Adrenal gland (tissue), 12 donors: ENCODE measurements around the gene DPP6. TPM values are rescaled to one million over a fixed set of nuclear protein-coding genes. Genes with fewer than 3 reads are reported as not detected.

Experiments
- DNase-seq, 7 donors: peaks; one replicate each; pipeline ENCODE4 v3.0.0-alpha.2; 2019 to 2020
- H3K27ac ChIP-seq, 5 donors: fragments of 200-600 bp; sonication (generic) in 4 of 5; 1 replicate in 3 of 5; 2 replicates in 2 of 5; pipeline versions ENCODE4 v1.5.1 to v1.8.0; 2016 to 2020; ENCODE audit warnings: mild to moderate bottlenecking in 1 of 5
- H3K27me3 ChIP-seq: fragments of 200-600 bp; 2 replicates; pipeline ENCODE4 v1.8.0; 2021
- H3K36me3 ChIP-seq, 2 donors: fragments of 200-600 bp; replicated peaks in 1 of 2; 1 replicate in 1 of 2; 2 replicates in 1 of 2; pipeline versions ENCODE4 v1.5.1 to v1.8.0; 2018 to 2022
- H3K4me1 ChIP-seq, 2 donors: fragments of 200-600 bp; replicated peaks in 1 of 2; 1 replicate in 1 of 2; 2 replicates in 1 of 2; pipeline versions ENCODE4 v1.5.1 to v1.8.0; 2018 to 2021
- H3K4me3 ChIP-seq, 4 donors: fragments of 200-600 bp; sonication (generic) in 3 of 4; one replicate each; pipeline ENCODE4 v1.5.1; 2016 to 2018
- H3K9me3 ChIP-seq, 3 donors: fragments of 200-600 bp; sonication (generic) in 1 of 3; replicated peaks in 1 of 3; 1 replicate in 2 of 3; 2 replicates in 1 of 3; pipeline versions ENCODE4 v1.5.1 to v1.8.0; 2016 to 2021
- CTCF ChIP-seq, 6 experiments: fragments of 450-650 bp in 4 of 6; fragments of 200-600 bp in 2 of 6; sonication (generic) in 1 of 6; IDR thresholded peaks; 1 replicate in 5 of 6; 2 replicates in 1 of 6; pipeline versions ENCODE4 v1.5.1 to v1.8.0; 2016 to 2021; ENCODE audit warnings: antibody characterized with exemption in 6 of 6, mild to moderate bottlenecking in 2 of 6, moderate library complexity in 1 of 6
- POLR2A ChIP-seq, 2 donors: fragments of 450-650 bp; IDR thresholded peaks; one replicate each; pipeline ENCODE4 v1.6.1; 2017; ENCODE audit warnings: antibody characterized with exemption in 2 of 2, mild to moderate bottlenecking in 2 of 2, moderate library complexity in 1 of 2
- WGBS, 4 donors: extraction: QIAGEN DNeasy Blood & Tissue Kit in 2 of 4; methylation state at CpG; one replicate each; pipeline versions ENCODE4 v1.1.5 to v1.1.7; 2013 to 2017; 5-methylcytosine and 5-hydroxymethylcytosine counted together
- intact Hi-C, 2 donors: fragments of 100-400 bp; cut with DNase I; formaldehyde crosslinking; loops; one replicate each; pipeline versions ENCODE4 v1.14.1 to v1.15.0; 2022 to 2023
- polyA plus RNA-seq, 3 donors: library from polyadenylated mRNA; stranded (reverse); fragments of 200-250 nt in 2 of 3; fragments of 350-450 nt in 1 of 3; fragmentation: Illumina TruSeq in 1 of 3; extraction: RNeasy Lipid Tissue Mini Kit (QIAGEN cat#74804) in 1 of 3; gene quantifications; one replicate each; pipeline ENCODE4 v1.2.3, GENCODE V29; 2013 to 2014
- total RNA-seq, 9 donors: library from RNA; depleted of rRNA in 4 of 9; stranded (reverse); fragments of >200 nt in 4 of 9; fragments of 120-200 nt in 1 of 9; fragmentation: NEBNext Ultra II Directional in 1 of 9; extraction: Animal tissue kit (Norgen Biotek cat#: 25700) in 1 of 9; gene quantifications; one replicate each; pipeline versions ENCODE4 v1.1.0 to v1.2.4, GENCODE V29; 2013 to 2023
- donor health status: healthy with polysubstance abuse.
- donor health status: Bipolar disorder and iron deficiency.
- donor health status: DM: yes; HTN: yes; CAD: no.
- donor health status: DM: no; HTN: no; CAD: no.
- donor health status: DM: no; HTN: no; CAD: no.
- donor health status: DM: yes; HTN: yes; CAD: no.

Gene DPP6
- total and polyA plus RNA-seq, 12 donors: 0.39 to 13.1 (median 5.1) TPM

- no peak overlapping the region for H3K4me3 ChIP-seq
- H3K27ac ChIP-seq: no peak overlapping the region
- WGBS, 4 donors: 83% methylated on average over 12 to 24 of the region's 24 CpGs
- no peaks in the 10 kb centered on the region for H3K36me3 ChIP-seq
- DNase-seq: no peak
- H3K4me1 ChIP-seq: no peaks in the 10 kb centered on the region
- no peaks in the 10 kb centered on the region for H3K27me3 ChIP-seq
- intact Hi-C loops: no loop called here
- TF ChIP-seq POLR2A (IDR thresholded peaks at IDR 0.05): no peak
- TF ChIP-seq CTCF (IDR thresholded peaks at IDR 0.05): no peak
- no peaks in the 10 kb centered on the region for H3K9me3 ChIP-seq
Measured at GRCh38 chr7:154898973-154899855, 847.0 kb downstream of the DPP6 start.

GRCh38 chr7:154899862-154900261 is 847.7 kb downstream of the DPP6 start:
- Histone ChIP-seq H3K4me3 (no peak overlapping the region), H3K27ac (no peak overlapping the region), H3K27me3 (no peaks in the 10 kb centered on the region), H3K4me1 (no peaks in the 10 kb centered on the region), H3K36me3 (no peaks in the 10 kb centered on the region), H3K9me3 (no peaks in the 10 kb centered on the region)
- TF ChIP-seq POLR2A (IDR thresholded peaks at IDR 0.05) (no peak), CTCF (IDR thresholded peaks at IDR 0.05) (no peak)
- no peak for DNase-seq
- 57 to 75% (median 70%) methylated on average over 4 to 5 of the region's 5 CpGs for WGBS, 4 donors
- intact Hi-C loops: no loop called here

- no peaks in the 10 kb centered on the region for H3K27me3 ChIP-seq
- no peaks in the 10 kb centered on the region for H3K9me3 ChIP-seq
- WGBS, 4 donors: 68 to 81% (median 74%) methylated on average over 6 of the region's 6 CpGs
- no peaks in the 10 kb centered on the region for H3K36me3 ChIP-seq
- TF ChIP-seq CTCF (IDR thresholded peaks at IDR 0.05): no peak
- TF ChIP-seq POLR2A (IDR thresholded peaks at IDR 0.05): no peak
- no peak overlapping the region for H3K4me3 ChIP-seq
- no peak for DNase-seq
- intact Hi-C loops: no loop called here
- no peak overlapping the region for H3K27ac ChIP-seq
- H3K4me1 ChIP-seq: no peaks in the 10 kb centered on the region
Measured at GRCh38 chr7:154902600-154903082, 850.4 kb downstream of the DPP6 start.

GRCh38 chr7:154903083-154903731 is 851.0 kb downstream of the DPP6 start:
- no peak overlapping the region for H3K4me3 ChIP-seq
- H3K27ac ChIP-seq: no peak overlapping the region
- H3K4me1 ChIP-seq: no peaks in the 10 kb centered on the region
- no peak for TF ChIP-seq POLR2A (IDR thresholded peaks at IDR 0.05)
- TF ChIP-seq CTCF (IDR thresholded peaks at IDR 0.05): no peak
- no peak for DNase-seq
- no peaks in the 10 kb centered on the region for H3K9me3 ChIP-seq
- intact Hi-C loops: no loop called here
- no peaks in the 10 kb centered on the region for H3K36me3 ChIP-seq
- 55 to 61% (median 60%) methylated on average over 9 to 14 of the region's 14 CpGs for WGBS, 4 donors
- H3K27me3 ChIP-seq: no peaks in the 10 kb centered on the region
